Osteoblast (primary cell): ENCODE measurements around the gene WDR37. TPM values are rescaled to one million over a fixed set of nuclear protein-coding genes. Genes with fewer than 3 reads are reported as not detected.

Source experiments
- DNase-seq: peaks from one replicate; pipeline ENCODE4 v3.0.0; 2011; ENCODE audit warnings: low spot score, mixed read lengths; ENCODE audit not compliant: insufficient read length; ENCODE audit errors: missing footprints
- H2AFZ ChIP-seq: 2 replicates; pipeline ENCODE4 v1.6.0; 2011; ENCODE audit warnings: mild to moderate bottlenecking, low read length
- H3K27ac ChIP-seq: 2 replicates; pipeline ENCODE4 v1.5.1; 2011; ENCODE audit warnings: mild to moderate bottlenecking, low read depth, low read length, moderate library complexity
- H3K27me3 ChIP-seq: 2 replicates; pipeline ENCODE4 v1.6.0; 2012; ENCODE audit warnings: mild to moderate bottlenecking, control low read depth, inconsistent platforms, low read length, moderate library complexity; ENCODE audit not compliant: insufficient read depth
- H3K36me3 ChIP-seq: 2 replicates; pipeline ENCODE4 v1.5.1; 2011; ENCODE audit warnings: mild to moderate bottlenecking, low read length, control low read depth, moderate library complexity; ENCODE audit not compliant: insufficient read depth
- H3K4me1 ChIP-seq: 2 replicates; pipeline ENCODE4 v1.5.1; 2011; ENCODE audit warnings: mild to moderate bottlenecking, low read length, control low read depth, moderate library complexity; ENCODE audit not compliant: insufficient read depth
- H3K4me2 ChIP-seq: 2 replicates; pipeline ENCODE4 v1.6.0; 2011; ENCODE audit warnings: mild to moderate bottlenecking, low read length; ENCODE audit not compliant: insufficient read depth
- H3K4me3 ChIP-seq: fragments of 200-600 bp; sonication (generic); 3 replicates; pipeline ENCODE4 v1.5.1; 2012; ENCODE audit warnings: mild to moderate bottlenecking, low read length, inconsistent platforms; ENCODE audit not compliant: insufficient read depth
- H3K79me2 ChIP-seq: 2 replicates; pipeline ENCODE4 v1.6.0; 2012; ENCODE audit warnings: mild to moderate bottlenecking, low read length, control low read depth, inconsistent platforms; ENCODE audit not compliant: insufficient read depth
- H3K9me3 ChIP-seq: 2 replicates; pipeline ENCODE4 v1.5.1; 2011; ENCODE audit warnings: low read depth, low read length, control low read depth
- H4K20me1 ChIP-seq: 2 replicates; pipeline ENCODE4 v1.6.0; 2012; ENCODE audit warnings: mild to moderate bottlenecking, low read length, control low read depth; ENCODE audit not compliant: insufficient read depth
- total RNA-seq: library from RNA; depleted of rRNA; stranded (reverse); fragments of >200 nt; gene quantifications from 2 replicates; pipeline ENCODE4 v1.2.3, GENCODE V29; 2012
- TF ChIP-seq, protein P1 (sequence below): IDR thresholded peaks from 2 replicates; pipeline ENCODE4 v1.5.1; 2011; ENCODE audit warnings: mild to moderate bottlenecking, low read depth, low read length, moderate library complexity; ENCODE audit errors: extremely low read depth

Gene WDR37
- total RNA-seq, 1 donor = 18.8 TPM

GRCh38 chr10:1102416-1102815 lies 46.2 kb downstream of the WDR37 start:
- no peak for DNase-seq
- Histone ChIP-seq H3K27me3 (no peaks in the 10 kb centered on the region), H3K9me3 (no peaks in the 10 kb centered on the region), H3K4me1 (peaks cover 8% of the 10 kb centered on the region), H3K27ac (no peak overlapping the region), H3K36me3 (peaks cover 53% of the 10 kb centered on the region), H3K79me2 (peaks cover 24% of the 10 kb centered on the region), H2AFZ (no peak overlapping the region), H3K4me2 (no peak overlapping the region), H4K20me1 (peaks cover 43% of the 10 kb centered on the region), H3K4me3 (no peak overlapping the region)
- TF ChIP-seq, protein P1, sequence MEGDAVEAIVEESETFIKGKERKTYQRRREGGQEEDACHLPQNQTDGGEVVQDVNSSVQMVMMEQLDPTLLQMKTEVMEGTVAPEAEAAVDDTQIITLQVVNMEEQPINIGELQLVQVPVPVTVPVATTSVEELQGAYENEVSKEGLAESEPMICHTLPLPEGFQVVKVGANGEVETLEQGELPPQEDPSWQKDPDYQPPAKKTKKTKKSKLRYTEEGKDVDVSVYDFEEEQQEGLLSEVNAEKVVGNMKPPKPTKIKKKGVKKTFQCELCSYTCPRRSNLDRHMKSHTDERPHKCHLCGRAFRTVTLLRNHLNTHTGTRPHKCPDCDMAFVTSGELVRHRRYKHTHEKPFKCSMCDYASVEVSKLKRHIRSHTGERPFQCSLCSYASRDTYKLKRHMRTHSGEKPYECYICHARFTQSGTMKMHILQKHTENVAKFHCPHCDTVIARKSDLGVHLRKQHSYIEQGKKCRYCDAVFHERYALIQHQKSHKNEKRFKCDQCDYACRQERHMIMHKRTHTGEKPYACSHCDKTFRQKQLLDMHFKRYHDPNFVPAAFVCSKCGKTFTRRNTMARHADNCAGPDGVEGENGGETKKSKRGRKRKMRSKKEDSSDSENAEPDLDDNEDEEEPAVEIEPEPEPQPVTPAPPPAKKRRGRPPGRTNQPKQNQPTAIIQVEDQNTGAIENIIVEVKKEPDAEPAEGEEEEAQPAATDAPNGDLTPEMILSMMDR = no peak

GRCh38 chr10:1102831-1103230 lies 46.6 kb downstream of the WDR37 start:
- no peak overlapping the region for H2AFZ ChIP-seq
- H3K79me2 ChIP-seq = peaks cover 24% of the 10 kb centered on the region
- no peak overlapping the region for H3K27ac ChIP-seq
- TF ChIP-seq, protein P1 = no peak
- H4K20me1 ChIP-seq = peaks cover 47% of the 10 kb centered on the region
- H3K4me2 ChIP-seq = no peak overlapping the region
- H3K4me3 ChIP-seq = no peak overlapping the region
- no peaks in the 10 kb centered on the region for H3K9me3 ChIP-seq
- DNase-seq = no peak
- no peaks in the 10 kb centered on the region for H3K27me3 ChIP-seq
- H3K4me1 ChIP-seq = peaks cover 8% of the 10 kb centered on the region
- peaks cover 57% of the 10 kb centered on the region for H3K36me3 ChIP-seq

GRCh38 chr10:1103551-1103950 lies 47.4 kb downstream of the WDR37 start:
- peak overlapping the region; percentile 3 for H3K27ac ChIP-seq
- H3K79me2 ChIP-seq = peaks cover 24% of the 10 kb centered on the region
- no peak overlapping the region for H3K4me2 ChIP-seq
- no peak overlapping the region for H2AFZ ChIP-seq
- H3K4me3 ChIP-seq = no peak overlapping the region
- no peaks in the 10 kb centered on the region for H3K9me3 ChIP-seq
- no peaks in the 10 kb centered on the region for H3K27me3 ChIP-seq
- TF ChIP-seq, protein P1 = no peak
- H3K36me3 ChIP-seq = peaks cover 61% of the 10 kb centered on the region
- H4K20me1 ChIP-seq = peaks cover 48% of the 10 kb centered on the region
- no peak for DNase-seq
- H3K4me1 ChIP-seq = peaks cover 8% of the 10 kb centered on the region

GRCh38 chr10:1104971-1105370 lies 48.8 kb downstream of the WDR37 start:
- DNase-seq = no peak
- Histone ChIP-seq H3K4me3 (no peak overlapping the region), H4K20me1 (peaks cover 49% of the 10 kb centered on the region), H3K4me1 (peaks cover 8% of the 10 kb centered on the region), H3K36me3 (peaks cover 55% of the 10 kb centered on the region), H3K27ac (no peak overlapping the region), H3K9me3 (no peaks in the 10 kb centered on the region), H3K27me3 (no peaks in the 10 kb centered on the region), H3K4me2 (no peak overlapping the region), H2AFZ (no peak overlapping the region), H3K79me2 (peaks cover 26% of the 10 kb centered on the region)
- TF ChIP-seq, protein P1 = no peak
